GM11168 (cell line): ENCODE data around the gene HMGB4.

Experiments
- in situ Hi-C: fragments of 300-500 bp; cut with MboI; formaldehyde crosslinking; loops from one replicate; pipeline ENCODE4 v1.12.0; 2022; ENCODE audit warnings: low sequenced_read_pairs; ENCODE audit not compliant: unreplicated experiment

HMGB4 gene

DNA sequence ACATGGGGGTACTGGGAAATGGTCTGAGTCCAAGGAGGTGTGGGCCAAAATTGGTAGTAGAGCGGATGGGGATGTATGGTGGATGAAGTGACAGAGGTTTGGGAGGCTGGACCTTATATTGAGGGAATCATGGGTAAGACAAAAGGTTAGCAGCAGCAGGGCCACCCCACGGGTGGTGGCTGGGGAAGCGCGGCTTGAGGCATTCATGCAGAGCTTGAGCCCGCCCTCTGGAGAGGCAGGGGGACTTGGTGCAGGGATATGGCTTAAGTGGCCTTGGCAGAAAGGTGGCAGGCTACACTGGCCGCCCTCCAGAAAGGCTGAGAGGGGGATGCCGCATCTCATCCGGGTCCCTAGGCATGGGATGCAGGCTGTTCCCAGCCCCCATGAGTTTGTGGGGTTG, 31.5 kb downstream of the HMGB4 start:
- in situ Hi-C loops, result no loop called here

GRCh38 chr1:33895976-33896375, 32.1 kb downstream of the HMGB4 start:
- in situ Hi-C loops, result no loop called here

GRCh38 chr1:33897092-33897725, 33.3 kb downstream of the HMGB4 start:
- in situ Hi-C loops, result no loop called here

GRCh38 chr1:33898406-33898805, 34.5 kb downstream of the HMGB4 start:
- in situ Hi-C loops, result no loop called here

DNA sequence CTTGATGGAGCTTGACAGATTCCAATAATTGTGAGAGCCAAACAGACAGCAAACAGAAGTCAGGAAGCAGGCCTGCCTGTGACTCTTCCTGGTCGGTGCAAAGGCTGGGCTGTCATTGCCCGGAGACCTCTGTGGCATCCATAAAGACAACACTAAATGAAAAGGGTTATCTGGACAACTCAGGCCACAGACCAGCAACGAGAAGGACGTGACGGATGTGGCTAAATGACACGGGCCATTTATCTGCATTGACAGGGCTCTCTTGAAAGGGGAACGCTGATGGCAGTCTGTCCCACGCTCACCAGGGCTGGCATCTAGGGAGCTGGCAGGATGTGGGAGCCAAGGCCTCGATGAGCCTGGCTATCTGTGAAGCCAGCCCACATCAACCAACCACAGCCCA, 35.0 kb downstream of the HMGB4 start:
- in situ Hi-C loops, result no loop called here

DNA sequence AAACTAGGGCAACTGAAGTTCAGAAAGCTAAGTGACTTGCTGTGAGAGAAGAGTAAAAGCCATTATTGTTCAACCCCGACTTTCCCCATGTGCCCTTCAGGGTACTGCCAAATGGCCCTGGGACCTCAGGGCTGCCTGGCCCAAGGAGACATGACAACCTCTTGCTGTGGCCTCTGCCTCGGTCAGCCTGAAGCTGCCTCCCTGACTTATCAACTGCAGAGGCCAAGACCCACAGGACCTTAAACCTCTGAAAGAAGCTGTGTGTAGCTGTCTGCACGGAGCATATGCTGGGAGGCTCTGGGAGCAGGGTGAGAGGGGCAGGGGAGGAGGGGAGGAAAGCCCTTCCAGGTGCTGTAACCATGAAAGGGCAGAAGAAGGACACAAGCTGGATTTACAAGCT, 35.9 kb downstream of the HMGB4 start:
- in situ Hi-C loops, result no loop called here

GRCh38 chr1:33902486-33903209, 38.8 kb downstream of the HMGB4 start:
- in situ Hi-C loops, result no loop called here

GRCh38 chr1:33903210-33903589, 39.3 kb downstream of the HMGB4 start:
- in situ Hi-C loops, result no loop called here

GRCh38 chr1:33905241-33905640, 41.4 kb downstream of the HMGB4 start:
- in situ Hi-C loops, result no loop called here

- in situ Hi-C loops, result no loop called here
Observed at GRCh38 chr1:33906156-33906555, 42.3 kb downstream of the HMGB4 start.

DNA sequence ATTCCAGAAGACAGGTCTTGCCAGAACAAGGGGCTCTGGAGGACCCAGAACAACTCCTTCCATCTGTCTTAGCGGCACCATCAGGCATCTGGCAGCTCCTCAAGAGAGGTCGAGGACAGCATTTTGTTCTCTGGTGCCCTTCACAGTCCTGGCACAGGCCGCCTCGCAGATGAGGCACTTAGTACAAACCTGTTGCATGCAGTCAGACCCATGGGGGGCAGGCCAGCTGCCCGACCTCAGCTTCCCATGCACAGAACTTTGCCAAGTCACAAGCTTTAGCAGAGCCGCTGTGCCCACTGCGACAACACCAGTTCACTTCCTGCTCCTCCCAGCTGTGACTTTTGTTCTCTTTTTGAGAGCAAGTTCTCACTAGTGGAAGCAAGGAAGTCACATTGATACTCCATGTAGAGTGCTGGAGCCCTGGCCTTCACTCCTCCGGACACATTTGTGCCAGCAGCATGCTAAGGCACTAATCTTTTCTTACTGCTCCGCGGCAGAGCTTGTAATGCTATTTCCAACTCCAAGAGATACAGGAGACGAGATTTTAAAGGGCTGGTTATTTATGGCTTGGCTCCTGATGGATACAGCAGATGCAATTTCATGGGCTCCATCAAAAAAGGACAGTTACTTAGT, 44.6 kb downstream of the HMGB4 start:
- in situ Hi-C loops, result no loop called here
